Measurements from ENCODE around the gene CAMK2N1.
"Not testable (repeated sequence)": the region's sequence is repeated elsewhere in the genome, so short reads cannot be mapped to it uniquely, and the experiment has no call there.

Gene CAMK2N1

DNA sequence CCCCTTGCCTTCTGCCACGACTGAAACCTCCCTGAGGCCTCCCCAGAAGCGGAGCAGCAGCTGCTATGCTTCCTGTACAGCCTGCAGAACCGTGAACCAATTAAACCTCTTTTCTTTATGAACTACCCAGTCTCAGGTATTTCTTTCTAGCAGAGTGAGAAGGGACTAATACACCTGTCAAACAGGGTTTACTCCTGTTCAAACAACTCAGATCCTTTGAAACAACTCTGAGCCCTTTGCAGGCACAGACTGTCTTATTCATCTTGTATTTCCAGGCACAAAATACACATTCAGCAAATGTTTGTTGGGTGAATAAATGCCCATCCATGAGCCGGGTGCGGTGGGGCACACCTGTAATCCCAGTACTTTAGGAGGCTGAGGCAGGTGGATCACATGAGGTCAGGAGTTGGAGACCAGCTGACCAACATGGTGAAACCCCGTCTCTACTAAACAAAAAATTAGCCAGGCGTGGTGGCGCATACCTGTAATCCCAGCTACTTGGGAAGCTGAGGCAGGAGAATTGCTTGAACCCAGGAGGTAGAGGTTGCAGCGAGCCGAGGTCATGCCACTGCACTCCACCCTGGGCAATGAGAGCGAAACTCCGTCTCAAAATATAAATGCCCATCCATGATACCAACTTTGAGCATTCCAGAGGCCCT lies 10.8 kb upstream of the CAMK2N1 start:
- DNase-seq (ENCODE audit: low read depth), result not testable (repeated sequence)

DNA sequence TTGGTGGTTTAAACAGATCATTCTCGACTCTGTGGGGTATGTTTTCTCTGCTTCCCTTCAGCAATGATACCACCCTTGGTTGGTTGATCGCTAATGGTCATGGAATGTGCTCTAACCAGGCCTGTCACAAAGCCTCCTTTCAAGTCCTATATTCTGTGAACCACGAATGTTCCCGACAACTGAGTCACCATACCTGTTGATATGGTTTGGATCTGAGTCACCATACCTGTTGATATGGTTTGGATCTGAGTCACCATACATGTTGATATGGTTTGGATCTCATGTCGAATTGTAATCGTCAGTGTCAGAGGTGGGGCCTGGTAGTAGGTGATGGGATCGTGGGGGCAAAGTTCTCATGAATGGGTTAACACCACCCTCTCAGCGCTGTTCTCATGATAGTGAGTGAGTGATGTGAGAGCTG lies 10.2 kb upstream of the CAMK2N1 start:
- no peak for DNase-seq (ENCODE audit: low read depth)

DNA sequence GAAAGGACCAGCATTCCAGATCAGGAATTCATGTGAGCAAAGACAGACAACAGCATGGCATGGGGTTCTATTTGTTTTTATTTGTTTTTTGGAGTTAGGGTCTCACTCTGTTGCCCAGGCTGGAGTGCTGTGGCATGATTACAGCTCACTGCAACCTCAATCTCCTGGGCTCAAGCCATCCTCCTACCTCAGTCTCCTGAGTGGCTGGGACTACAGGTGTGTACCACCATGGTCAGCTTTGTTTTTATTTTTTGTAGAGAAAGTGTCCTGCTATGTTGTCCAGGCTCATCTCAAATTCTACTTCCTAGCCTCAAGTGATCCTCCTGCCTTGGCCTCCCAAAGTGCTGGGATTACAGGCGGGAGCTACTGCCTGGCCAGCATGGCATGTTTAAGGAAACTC lies 9.7 kb upstream of the CAMK2N1 start:
- no peak for DNase-seq (ENCODE audit: low read depth)

DNA sequence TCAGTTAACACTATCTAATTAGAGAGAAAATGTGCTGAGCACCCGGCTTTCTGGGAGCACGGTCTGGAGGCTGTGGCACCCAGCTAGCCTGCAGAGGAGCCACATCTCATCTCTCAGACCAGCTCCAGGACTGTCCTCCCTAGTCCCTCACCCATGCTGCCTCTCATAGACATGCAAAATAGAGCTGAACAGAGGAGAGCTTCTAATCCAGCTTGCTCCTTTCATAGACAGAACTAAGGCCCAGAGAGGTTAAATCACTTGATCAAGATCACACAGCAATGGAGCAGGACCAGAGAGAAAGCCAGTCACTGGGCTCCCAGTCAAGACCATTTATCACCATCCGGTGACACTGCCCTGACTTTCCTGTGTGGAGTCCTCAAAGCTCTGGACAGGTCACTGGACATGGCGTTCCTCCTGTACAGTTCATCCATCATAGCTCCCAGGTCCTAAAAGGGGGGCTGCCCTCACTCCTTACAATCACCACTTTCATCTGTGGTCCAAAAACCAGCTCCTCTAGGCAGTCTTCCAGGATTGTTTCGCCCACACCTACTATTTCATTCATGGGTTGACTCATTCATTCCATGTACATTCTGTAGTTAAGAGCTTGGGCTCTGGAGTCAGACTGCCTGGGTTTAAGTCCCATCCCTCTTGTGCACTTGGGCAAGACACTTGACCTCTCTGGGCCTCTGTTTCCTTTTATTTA lies 8.8 kb upstream of the CAMK2N1 start:
- DNase-seq (ENCODE audit: low read depth), result no peak

DNA sequence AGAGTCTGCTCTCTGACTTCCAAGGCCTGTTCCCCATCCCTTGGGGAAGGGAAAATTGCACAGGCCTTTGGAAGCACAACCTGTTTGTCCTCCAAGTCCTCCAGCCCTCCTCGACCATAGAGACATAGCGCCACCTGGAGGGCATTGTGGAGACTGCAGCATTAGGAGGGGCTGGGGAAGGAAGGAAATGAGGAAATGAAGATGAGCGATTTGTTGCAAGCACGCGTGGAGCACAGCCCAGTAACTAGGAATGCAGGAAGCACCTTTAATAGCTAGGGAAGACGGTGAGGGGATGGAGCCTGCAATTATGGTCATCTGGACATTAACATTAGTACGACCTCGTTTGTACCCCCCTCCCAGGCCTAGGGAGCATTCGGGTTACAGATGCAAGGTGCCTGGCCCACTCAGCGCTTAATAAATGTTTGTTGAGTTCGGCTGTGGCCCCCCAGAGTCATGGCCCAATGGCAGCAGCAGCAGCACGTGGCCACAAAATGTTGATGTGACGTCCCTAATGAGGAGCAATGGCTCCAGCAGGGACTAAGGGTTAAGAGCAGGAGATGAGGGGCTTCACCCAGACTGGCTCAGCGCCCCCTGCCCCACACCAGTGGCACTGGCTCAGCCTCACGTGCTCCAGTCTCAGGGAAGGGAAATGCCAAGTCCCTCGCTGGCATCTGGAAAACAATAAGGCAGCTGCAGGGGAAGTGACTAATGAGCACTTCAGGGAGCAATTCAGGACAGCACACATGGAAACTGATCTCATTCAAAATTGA lies 8.0 kb upstream of the CAMK2N1 start:
- peak; percentile 83 for DNase-seq (ENCODE audit: low read depth)

DNA sequence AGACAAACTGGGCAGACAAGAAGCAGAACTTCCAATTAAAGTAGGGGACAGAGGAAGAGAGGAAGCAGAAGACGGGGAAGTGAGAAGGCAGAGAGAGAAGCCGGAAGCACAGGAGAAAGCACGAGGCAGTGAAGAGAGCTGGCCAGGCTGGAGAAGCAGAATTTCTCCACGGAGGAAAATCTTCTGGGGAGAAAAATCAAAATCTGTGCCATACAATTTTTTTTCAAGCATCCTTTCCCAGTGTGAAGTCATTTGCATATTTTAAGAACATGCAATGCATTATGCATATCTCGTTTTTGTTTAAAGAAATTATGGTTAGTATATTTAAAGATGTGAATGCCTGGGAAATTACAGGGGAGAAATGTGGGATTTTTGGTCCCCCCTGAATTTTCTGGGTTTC lies 7.3 kb upstream of the CAMK2N1 start:
- DNase-seq (ENCODE audit: low read depth), result no peak

DNA sequence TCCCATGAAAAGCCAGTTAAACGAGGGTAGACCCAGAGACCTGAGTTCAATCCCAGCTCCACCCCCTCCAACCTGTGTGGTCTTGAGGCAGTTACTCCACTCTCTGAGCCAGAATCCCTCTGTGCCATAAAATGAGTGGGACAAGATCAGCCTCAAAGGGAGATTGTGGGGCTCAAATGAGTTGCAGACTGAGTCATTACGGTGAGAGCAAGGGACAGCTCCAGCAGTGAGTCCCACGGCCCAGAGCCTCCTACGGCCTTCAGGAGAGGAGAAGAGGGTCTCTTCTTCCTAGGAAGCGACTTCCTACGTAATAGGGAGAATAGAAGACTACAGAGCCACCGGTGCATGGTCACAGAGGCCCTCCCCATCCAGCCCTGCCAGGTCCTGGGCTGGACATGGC lies 6.7 kb upstream of the CAMK2N1 start:
- DNase-seq (ENCODE audit: low read depth), result no peak

DNA sequence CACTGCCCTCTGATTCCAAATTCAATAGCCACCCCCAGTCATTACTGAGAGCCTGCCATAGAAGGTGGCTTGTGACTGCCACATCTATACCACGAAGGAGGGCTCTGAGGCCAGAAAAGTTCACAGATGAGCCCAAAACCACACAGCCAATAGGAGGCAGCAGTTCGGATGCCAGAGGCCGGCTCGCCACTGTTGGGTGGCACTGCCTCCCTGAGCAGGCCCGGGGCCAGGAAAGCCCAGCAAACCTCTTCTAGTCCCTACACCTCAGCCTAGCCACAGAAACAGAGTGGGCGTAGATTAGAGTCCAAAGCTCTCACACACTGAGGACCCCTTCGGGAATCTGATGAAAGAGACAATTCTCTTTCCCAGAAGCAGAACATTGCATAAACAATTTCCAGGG lies 5.9 kb upstream of the CAMK2N1 start:
- DNase-seq (ENCODE audit: low read depth), result no peak

DNA sequence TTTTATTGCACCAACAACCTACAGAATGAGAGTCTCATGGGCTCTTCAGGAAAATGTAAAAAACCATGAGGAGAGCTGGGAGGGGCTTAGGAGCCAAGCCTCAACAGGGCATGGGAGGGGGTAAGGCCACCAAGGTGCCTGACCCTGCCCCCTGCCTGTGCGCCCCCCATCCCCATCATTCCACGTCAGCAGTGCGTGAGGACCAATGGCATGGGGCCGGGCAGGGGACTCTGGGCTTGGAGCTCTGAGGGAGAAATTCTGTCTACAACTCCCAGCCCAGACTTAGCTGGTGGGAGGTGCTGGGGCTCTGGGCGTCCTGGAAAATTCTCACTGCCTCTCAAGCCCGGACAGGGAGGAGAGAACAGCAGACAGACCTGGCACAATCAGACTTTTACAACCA lies 5.2 kb upstream of the CAMK2N1 start:
- no peak for DNase-seq (ENCODE audit: low read depth)

DNA sequence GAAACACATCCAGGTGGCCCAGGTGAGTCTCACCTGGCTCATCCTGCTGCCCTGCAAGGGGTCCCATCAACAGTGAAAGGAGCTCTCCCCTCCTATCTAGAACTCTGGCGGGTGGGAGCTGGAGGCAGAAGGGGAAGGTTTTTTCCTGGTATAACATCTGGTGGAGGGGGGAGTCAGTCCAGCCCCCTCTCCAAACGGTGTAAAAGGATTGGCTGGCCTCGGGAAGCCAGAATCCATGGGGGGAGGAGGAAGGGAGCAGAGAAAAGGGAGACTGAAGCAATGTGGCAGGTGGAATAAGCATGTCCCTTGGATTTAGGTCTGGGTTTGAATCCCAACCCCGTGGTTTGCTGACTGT lies 1.2 kb upstream of the CAMK2N1 start:
- no peak for DNase-seq (ENCODE audit: low read depth)

DNA sequence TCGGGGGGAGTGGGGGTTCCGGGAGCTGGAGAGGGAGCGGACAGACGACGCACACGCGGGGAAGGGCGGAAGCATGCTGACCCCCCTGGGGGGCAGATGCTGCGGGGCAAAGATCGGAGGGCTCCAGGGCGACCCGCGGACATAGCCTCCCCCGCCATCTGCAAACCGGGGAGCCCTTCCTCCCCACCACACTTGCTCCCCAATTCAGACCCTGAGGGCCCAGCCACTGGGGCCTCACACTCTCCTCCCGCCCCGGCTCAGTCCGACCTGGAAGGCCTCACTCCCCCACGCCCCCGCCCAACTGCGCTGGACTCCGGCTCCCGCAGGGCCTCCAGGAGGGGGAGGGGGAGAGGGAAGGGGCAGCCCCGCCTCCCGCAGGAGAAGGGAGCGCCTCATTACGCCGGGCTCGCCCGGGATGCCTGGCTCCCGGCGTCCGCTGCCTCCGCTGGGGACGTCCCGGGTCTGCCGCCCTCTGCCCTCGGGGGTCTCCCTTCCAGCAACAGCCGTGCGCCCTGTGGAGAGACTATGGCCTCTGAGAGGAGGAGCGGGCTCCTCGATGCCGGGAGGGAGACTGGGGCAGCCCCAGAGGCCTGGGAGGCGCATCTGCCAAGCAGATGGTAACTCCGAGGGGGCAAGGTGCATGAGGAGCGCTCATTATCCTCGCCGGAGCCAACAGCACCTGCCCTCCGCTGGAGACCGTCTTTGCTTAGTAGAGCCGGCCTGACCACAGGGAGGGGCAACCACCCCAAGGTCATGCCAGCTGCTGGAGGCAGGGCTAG lies 636 bp upstream of the CAMK2N1 start:
- no peak for DNase-seq (ENCODE audit: low read depth)

DNA sequence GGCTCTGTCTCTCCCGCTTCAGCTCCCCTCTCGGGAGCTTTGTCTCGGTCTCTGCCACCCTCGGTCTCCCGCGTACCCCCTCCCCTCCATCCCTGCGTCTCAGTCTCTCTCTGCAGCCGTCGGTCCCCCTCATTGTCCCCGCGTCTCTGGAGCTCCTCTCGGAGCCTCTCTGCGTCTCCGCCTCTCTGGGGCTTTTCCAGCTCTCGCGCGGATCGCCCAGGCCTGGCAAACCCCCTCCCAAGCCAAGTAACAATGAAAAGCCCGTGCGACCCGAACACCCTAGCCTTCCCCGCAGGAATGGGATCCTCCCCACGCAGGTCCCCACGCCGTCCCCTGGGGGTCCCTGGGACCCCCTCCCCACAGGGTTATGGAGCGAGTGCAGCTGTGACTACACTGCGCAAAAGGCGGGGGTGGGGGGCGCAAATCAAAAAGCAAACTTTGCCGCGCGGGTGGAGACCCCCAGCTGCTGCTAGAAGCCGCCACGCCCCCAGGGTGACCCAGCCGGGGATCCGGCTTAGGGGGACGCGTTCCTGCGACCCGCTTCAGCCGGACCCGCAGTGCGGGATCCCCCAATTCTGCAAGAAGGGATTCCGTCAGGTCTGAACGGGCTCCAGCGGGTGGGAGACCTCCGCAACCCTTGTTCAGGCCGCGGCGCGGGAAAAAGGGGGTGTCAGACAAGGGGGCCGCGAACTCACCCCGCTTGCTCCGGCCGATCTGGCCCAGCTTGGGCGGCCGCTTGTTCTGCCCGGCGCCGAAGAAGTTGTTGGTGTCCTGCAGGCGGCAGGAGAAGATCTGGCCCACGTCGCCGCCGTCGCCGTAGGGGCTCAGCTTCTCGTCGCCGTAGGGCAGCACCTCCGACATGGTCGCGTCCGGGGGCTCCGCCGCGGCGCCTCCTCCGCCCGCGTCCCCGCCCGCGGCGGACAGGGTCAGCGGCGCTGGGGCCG lies 1.2 kb downstream of the CAMK2N1 start:
- DNase-seq (ENCODE audit: low read depth), result no peak

DNA sequence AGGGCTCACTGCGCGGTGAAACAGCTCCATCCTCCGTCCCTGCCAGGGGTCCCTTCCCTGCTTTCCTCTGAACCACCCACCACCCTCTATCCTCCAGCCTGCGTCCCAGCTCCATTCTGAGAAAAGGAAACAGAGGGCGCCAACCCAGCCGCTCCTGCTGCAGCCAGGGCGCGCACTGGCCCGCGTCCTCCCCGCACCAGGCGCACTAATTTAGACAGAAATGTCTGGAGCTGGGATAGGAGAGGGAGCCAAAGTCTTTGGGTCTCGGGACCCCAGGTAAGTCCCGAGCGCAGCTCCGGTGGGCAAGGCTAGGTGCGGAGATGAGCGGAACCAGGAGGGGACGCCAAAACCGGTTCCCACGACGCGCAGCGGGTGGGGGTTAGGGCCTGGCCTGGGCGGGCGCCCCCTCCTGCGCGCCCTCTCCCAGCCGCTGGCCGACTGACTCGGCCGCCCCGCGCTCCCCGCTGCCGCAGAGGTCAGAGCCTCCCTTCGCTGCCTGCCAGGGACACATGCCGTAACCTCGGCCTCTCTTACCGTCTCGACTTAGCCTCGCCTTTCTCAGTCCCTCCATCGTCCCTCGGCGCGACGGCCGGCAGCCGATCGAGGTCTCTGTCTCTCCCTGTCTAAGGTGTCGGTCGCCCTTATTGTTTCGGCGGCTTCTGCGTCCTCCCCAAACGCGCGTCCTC lies 2.0 kb downstream of the CAMK2N1 start:
- DNase-seq (ENCODE audit: low read depth), result no peak

DNA sequence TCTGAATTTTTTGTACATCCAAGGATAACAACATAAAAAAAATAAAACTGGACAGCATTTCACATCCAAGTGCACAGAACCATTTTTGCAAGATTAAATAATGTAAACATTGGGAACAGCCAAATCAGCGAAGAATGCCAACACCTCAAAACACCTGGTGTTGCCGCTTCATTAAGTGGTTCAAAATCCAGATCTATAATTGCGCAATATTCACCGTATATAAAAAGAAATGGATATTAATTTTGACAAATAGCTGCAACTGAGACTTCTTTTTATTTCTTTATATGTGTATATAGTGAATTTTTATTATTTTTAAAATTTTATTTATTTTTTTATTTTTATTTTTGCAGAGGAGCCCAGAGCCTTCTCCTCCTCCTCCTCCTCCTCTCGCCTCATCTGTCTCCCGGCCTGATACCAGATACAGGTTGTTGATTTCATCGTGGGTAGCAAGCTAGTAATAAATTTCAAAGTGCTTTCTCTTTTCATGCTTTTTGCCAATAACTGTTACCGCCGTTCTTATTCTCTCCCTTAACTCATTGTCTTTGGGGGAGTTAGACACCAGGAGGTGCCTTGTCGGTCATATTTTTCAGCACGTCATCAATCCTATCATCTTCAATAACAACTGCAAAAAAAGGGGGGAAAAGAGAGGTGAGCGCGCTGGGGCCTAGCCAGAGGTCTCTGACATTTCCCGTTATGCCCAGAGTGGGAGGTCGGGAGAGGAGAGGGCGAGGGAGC lies 2.7 kb downstream of the CAMK2N1 start:
- no peak for DNase-seq (ENCODE audit: low read depth)

DNA sequence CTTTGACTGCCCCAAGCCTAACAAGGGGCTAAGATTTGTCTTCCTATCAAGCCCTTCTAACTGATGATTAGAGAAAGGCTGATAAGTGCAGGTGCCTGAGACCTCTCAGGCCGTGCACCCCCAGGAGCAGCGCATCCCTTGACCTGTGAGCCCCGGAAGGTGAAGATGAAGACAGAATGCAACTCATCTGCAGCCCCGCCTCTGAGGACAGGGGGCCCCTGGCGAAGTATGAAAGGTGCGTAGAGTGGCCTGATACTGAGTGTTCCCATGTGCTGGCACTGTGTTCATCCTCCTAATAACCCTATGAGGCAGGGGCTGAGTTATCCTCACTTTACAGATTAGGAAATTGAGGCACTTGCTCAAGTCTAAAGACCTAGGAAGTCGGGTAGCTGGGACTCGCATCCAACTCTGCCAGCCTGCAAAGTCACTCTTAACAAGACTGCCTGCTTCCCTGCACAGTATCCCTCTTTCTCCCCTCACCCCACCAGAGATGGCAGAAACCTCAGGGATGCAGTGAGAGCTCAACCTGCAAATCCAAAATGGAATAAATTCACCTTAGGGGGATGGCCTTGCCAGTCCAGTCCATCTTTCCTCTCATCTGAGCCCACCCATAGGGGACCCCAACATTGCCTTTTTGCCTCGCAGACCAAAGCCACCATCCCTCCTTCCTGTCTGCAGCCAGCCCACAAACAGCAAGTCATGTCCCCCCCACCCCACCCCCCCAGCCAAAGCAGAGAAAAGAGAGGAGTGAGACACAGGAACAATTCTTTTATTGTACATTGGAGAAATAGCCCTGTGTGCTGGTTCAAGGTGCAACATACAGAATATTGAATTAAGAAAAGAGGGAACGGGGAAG lies 4.1 kb downstream of the CAMK2N1 start:
- DNase-seq (ENCODE audit: low read depth), result no peak

DNA sequence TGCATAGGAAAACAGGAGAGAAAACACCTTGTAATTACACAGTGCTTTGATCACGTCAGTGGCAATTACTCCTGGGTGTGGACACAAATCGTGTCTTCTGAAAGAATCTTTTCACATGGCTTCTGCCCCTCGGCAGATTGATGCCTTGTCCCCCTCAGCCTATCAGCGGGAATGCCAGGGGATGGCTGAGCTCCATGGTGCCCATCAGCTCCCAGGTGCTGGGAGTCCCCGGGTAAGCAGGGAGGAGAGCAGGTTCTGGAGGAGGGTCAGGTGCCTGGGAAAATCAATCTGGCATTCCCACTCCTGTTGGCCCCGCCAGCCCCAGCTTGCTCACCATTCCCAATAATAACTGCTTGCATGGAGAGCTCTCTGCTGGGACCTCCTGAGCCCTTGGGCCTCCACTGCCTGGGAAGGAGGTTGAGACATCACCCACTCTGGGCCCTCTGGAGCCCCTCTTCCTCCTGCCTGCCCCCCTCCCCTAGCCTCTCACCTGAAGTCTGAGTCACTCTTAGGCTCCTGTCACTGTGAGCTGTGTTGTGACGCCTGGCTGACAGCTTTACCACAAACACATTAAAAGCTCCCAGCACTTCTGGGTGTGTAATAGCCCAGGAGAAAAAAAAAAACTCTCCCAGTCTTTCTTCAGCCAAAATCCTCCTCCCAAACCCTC lies 4.9 kb downstream of the CAMK2N1 start:
- DNase-seq (ENCODE audit: low read depth), result no peak

DNA sequence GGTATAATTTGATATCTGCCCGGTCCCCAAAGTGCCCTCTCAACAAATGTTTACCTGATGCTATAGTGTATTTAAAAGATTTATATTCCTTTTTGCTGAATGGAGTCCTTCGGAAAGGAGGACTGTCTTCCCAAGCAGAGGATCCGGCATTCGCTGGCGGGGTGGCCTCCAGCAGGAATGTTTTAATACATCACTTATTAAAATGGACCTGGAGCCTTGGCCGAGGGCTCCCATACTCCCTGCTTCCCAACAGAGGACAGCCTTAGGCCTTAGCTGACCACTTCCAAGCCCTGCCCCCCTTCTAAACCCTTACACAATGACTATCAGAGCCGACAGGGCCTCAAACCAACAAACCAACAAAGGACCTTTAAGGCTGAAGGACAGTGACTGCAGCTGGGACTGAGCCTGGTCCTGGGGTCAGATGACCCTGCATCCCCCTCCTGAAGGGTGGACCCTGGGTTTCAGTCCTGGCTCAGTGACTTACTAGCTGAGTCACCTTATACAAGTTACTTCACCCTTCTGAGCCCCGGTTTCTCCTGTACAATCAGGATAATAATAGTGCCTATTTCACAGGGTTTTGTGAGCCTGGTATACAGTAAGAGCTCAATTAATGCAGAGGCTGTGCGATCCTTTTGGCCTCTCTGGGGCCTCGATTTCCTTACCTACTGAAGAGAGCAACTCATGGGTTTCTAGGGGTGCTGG lies 5.6 kb downstream of the CAMK2N1 start:
- no peak for DNase-seq (ENCODE audit: low read depth)

DNA sequence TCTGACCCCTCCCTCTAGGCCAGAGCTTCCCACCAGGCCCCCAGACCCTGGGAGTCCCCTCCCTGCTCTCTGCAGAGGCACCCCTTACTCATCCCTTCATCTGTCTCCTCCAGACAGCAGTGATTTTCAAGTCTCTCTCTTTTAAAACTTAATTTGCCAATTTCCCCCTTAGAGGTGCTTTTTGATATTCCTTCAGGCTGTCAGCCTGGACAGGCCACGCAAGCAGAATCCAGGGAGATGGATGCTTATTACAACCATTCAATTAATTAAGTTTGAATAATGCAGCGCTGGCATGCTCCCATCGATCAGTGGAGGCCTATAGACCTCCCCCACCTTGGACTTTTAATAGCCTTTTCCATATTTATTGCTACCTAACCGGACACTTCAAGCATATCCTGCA lies 6.2 kb downstream of the CAMK2N1 start:
- DNase-seq (ENCODE audit: low read depth), result no peak

Measured in activated T-cell treated with anti-CD3 and anti-CD28 coated beads for 1 hour (primary cell).